HG03571 (cell line): ENCODE results near the gene TNFRSF11A.

Experiments
- ATAC-seq: cut with Tn5 transposase; IDR thresholded peaks from one replicate; pipeline ENCODE4 v1.9.1; 2021; ENCODE audit not compliant: unreplicated experiment

The TNFRSF11A gene

DNA sequence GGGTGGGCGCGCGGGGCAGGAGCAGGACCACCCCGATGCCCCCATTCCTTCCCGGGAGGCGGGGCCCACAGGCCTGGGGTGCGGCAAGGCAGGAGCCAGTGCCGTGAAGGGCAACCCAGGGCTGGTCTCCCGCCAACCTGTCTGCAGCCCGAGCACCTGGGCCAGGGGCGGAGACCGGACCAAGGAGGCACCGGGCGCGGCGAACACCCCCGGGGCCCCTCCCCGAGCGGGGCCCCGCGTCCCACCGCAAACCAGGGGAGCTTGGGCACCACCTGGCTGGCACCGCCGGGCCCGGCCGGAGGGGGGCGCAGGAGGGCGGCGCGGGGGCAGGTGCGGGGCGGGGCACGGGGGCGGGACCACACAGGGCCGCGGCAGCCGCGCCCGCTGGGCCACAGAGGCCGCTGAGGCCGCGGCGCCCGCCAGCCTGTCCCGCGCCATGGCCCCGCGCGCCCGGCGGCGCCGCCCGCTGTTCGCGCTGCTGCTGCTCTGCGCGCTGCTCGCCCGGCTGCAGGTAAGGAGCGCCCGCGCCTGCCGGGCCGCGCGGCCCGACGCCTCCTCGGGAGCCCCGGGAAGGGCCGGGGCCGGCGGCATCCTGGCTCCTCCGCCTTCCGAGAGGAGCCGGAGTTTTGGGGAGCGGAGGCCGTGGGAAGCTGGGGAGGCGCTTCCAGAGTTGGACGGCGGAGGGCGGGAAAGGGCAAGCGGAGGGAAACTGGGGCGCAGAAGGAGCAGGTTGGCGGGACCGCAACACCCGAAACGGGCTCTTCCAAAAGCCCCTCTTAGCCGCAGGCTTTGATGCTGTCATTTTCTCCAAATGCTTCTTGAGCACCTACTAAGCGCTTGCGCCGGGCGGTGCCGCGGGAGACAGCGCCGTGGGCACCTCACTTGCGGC, at the start of gene TNFRSF11A:
TSS of gene TNFRSF11A (plus strand) at position 394 of the 889 bp plus-strand sequence. CDS start at position 437, 43 bp downstream.
- ATAC-seq = no peak

DNA sequence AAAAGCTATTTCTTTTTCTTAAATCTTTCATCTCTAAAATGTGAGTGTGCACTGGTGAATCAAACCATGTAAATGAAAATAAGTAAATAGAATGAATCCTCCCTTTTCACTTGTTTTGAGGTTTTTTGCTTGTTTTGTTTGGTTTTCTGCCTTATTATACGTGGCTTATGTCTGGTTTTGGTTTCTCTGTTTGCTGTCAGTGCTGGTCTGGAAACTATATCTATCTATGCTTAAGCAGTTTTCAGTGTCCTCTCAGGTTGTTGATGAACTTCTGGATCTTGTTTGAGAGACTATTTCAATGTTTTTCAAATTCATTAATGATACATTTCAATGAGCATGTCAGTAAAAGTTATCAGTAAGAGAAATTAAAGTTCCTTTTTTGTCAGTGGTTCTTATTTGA, 48.1 kb upstream of the TNFRSF11A start:
- no peak for ATAC-seq

DNA sequence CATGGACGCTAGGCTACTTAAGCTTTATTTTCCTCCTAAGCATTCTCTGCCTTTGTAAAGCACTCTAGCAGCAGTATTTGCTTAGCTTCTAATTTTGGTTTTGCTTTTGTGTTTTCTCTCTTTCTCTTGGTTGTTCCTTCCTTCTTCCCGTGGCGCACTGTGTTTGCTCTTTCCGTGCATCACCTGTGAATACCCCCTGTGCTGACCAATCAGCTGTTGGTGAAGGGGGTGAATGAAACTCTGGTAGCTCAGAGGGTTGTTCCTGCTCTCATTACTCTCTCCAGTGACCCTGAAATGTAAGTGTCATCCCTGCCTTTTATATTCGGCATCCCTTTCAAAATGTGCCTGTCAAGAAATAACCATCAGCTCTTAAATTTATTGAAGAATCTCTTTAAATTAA, 45.5 kb upstream of the TNFRSF11A start:
- ATAC-seq = no peak

DNA sequence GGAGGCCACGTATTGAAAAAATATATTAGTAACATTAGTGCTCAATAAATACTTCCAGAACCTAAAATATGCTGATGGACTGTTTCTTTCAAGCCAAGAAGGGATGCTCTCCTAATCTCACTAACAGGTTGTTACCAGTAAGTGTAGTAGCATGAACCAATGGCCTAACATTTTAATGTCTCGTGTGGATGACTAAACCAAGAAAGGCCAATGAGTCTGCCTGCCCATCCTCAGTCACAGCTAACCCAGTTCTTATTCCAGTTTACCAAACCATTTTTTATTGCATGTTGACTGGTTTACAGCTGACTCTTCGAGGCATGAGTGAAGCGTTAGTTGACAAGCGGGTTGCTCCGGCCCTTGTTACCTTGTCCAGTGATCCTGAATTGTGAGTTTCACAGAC, 45.1 kb upstream of the TNFRSF11A start:
- ATAC-seq = no peak

DNA sequence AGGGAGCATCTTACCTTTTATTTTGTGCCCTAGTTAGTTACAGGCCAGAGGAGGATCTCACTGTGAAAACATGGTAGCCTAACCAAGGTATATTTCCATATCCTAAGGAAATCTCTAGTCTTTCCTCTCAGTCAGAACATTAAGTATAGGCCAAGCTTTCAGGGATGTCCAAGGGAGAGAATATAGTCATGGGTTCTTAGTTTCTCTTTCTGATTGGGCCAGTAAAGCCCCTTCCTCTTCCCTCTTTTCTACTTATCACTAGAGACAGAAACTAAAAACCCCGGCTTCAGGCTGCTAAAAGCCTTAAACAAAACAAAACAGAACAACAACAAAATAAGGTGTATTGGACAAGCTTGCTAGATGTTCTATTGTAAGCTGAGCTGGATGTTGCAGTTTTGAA, 44.3 kb upstream of the TNFRSF11A start:
- no peak for ATAC-seq

DNA sequence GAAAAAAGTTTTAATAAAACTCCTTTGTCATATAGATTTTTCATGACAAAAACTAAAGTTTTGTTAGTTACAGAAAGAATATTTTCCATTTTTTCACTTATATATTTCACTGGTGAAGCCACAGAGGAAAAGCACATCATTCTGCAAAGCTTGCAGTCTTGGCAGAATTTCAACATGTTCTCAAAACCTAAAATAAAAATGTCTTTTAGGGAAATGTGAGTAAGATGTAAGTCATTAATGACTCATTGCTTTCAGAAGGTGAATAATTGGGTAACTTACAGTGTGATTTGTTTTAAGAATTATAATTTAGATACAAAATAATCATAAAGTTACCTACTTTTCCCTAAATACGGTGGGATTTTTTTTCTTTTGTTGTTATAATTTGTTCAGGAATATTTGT, 43.4 kb upstream of the TNFRSF11A start:
- no peak for ATAC-seq

DNA sequence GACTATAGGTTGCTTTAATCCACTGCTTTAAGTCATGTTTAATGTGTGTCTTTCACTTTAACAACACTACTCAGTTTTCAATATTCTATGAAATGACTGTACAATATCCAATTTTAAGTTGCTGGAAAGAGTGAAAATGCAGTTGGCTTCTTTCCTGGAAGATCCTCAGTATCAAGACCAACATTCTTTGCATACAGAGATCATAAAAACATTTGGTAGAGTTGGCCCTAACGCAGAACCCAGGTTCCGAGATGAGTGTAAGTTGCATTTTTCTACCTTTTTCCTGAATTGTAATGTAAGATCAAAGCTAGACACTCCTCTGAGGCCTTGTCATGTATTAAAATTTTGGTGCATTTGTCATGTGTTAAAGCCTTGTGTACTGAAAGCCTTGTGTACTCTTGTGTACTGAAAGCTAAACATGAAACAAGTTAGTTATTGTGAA, 42.9 kb upstream of the TNFRSF11A start:
- ATAC-seq = no peak

DNA sequence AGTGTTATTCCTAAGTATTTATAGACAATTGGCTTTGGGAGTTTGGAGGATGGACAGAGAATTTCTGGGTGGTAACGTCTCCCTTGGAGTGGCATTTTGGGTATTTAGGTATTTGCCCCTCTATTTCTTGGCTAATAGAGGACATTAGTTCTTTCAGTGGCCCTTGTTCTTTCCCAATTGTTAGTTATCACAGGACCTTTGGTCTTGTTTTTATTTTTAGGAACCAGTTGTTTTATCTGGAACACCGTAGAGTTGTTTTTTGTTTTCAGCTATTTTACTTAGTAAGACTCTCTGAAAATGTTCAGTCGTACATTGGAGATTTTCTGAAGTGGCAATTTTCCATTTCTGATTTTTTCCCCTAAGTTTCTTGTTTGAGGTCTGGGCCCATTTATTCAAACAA, 40.5 kb upstream of the TNFRSF11A start:
- no peak for ATAC-seq

DNA sequence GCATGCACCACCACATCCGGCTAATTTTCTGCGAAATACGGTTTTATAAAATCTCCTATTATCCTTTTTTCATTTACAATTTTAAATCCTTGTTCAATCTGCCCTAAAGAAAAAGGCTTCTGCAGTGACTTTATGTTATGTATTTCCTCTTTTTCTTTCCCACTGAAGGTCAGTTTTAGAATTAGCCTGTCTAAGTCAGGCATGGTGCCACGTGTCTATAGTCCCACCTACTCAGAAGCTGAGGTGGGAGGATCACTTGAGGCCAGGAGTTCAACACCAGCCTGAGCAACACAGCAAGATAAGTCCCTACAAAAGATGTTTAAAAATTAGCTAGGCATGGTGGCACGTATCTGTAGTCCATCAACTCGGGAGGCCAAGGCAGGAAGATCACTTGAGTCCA, 39.8 kb upstream of the TNFRSF11A start:
- no peak for ATAC-seq

DNA sequence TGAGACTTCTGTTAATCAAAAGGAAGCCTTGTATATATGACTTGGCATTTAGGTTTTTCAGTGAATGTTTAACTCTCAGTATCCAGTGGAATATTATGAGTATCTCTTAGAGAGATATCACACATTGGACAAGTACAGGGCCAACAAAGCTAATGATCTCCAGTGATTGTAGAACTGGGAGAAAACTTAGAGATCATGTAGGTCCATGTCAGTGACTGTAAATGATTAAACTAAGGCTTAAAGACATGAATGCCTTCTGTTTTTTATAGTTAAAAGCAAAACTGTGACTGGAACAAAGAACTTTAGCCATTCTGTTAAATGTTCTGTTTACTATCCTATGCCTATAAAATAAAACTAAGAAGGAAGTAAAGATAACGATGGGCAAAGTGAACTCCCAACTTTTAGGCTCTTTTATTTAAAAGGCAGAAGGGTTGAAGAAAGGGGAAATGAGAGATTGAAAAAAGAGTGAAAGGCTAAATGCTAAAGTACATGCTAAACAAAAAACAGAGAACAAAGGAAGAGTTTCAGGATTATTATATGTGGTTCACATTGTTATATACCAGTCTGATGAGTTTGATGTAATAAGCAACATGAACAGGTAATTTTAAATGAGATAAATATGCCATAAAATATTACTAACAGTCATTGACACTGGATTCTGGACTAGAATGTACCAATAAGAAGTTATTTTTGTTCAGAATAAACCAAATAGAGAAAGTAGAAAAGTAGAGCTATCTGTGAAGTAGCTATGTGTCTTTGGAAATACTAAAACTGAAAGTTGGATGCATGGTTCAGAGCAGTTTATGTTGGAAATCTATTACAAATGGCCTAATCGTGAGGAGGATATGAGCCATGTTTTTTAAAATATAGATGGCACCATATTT, 37.1 kb upstream of the TNFRSF11A start:
- peak; percentile 52 for ATAC-seq

DNA sequence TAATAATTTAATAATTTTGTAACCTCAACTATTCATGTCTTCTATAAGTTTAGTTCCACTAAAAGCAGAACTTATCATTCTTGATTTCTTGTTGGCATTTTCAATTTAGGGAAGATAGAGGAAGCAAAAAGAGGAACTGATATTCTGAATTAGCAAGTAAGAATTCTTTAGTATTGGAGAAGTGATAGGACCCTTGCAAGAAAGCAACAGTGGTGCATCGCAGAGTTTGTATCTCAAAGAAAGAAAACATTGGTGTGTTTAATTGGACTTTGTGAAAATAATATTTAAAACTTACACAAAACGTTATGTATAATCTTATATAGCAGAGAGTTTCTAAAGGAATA, 36.5 kb upstream of the TNFRSF11A start:
- peak; percentile 66 for ATAC-seq

DNA sequence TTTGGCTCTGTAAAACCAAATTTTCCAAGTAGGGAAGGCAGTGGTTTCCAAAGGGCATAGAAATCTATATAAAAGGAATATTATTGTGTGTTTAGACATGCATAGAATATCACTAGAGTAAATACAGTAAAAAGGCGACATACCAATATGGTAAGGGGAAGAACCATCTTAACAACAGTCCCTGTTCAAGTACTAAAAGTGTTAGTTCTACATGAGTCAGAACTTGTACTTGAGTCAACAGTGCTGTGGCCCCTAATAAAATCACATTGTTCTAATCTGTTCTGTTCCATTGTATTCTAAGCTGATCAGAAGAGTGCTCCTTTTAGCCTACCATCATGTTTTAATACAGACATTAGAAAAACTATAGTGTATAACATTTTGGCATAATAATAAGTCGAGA, 36.1 kb upstream of the TNFRSF11A start:
- peak; percentile 41 for ATAC-seq

DNA sequence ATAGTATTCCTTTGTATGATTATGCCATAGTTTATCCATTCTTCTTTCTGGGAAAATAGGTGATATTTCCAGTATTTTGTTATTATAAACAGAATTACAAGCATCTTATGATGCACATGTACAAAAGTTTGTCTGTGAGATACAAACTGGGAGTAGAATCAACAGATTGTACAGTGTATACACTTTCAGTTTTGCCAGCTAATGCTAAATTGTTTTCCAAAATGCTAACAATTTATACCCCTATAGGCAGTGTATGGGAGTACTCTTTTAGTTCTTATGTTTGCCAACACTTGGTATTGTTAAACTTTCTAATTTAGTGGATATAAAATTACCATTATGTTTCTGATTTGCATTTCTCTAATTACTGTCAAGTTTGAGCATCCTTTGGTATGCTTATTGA, 31.0 kb upstream of the TNFRSF11A start:
- ATAC-seq = no peak

DNA sequence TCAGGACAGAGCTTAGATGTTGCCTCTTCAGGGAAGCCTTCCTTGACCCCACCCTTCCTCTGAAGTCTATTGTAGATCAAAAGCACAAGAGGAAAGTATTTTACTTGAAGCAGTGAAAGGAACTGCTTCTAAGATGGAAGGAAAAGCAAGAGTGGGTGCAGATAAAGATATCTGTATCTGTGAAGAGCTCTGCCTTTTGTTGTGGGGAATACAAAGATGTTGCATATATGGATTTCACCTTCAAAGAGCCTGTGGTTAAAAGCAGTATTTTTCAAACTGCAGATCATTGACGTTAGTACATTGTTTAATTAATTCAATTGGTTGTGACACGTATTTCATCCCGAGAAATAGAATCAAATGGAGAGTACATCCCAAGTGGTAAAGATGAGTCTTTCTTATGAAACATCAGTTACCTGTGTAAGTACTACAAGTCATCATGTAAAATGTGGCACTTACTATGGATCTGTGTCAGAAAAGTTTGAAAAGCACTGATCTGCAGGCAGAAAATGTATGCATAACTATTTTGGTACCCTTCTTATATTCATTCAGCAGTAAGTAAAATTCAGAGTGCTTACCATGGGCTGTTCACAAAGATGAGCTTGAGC, 24.6 kb upstream of the TNFRSF11A start:
- ATAC-seq = no peak

DNA sequence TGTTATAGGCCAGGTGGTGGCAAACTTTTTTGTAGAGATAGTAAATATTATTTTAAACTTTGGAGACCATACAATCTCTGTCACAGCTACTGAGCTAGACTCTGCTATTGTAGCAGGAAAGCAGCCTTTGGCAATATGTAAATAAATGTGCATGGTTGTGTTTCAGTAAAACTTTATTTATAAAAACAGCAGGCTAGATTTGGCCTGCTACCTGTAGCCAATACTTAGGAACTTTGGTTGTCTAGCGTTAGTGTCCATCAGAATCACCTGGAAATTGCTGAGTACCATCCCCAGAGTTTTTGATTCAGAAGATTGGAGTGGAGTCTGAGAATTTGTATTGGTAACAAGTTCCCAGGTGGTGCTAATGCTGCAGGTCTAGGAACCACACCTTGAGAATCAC, 23.8 kb upstream of the TNFRSF11A start:
- ATAC-seq = no peak

DNA sequence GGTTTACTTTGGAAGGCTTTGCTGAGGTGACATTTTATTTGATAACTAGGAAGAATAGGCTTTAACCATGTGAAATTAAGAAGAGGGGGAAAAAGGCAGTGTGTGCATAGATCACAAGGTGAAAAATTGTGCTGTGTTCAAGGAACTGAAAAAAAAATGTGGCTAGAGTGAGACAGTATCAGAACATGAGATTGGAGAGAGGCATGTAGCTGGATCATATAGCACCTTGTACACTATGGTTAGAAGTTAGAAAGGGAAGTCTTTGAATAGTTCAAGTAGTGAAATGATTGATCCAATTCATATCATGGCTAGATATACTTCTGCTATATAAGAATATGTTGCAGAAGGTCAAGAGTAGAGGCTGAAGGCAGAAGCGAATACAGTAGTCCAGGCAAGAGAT, 12.3 kb upstream of the TNFRSF11A start:
- ATAC-seq = no peak

DNA sequence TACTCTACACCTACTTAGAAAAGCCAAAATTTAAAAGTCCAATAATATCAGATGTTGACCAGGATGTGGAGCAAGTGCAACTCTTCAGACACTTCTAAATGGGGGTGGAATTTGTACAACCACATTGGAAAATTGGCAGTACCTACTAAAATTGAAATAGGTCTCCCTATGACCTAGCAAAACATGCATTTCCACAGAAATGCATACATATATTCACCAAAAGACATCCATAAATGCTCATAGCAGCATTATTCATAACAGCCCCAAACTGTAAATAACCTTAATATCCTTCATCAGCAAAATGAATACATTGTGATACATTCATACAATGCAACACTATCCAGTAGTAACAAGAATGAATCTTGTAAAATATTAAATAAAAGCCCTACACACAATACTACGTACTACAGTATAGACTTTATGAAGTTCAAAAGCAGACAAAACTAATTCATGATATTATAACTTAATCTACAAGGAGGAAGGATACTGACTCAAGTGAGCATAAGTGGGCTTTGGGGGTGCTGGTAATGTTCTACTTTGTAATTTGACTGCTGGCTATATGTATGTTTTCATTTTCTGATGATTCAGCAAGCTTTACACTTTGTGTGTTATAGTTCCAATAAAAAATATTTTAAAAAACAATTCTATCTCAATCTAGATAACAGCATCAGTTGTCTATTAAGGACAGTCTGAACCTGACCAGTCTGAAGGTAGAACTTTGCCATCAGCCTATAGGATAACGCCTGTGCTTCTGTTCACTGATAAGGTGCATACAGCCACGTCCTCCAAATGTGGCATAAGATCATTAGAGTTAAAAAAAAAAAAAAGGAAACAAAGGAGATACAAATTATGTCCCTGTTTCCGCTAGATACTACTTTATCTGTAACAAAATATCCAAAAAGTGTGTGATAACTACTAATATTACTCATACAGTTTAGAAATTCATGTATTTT, 6.6 kb upstream of the TNFRSF11A start:
- no peak for ATAC-seq

DNA sequence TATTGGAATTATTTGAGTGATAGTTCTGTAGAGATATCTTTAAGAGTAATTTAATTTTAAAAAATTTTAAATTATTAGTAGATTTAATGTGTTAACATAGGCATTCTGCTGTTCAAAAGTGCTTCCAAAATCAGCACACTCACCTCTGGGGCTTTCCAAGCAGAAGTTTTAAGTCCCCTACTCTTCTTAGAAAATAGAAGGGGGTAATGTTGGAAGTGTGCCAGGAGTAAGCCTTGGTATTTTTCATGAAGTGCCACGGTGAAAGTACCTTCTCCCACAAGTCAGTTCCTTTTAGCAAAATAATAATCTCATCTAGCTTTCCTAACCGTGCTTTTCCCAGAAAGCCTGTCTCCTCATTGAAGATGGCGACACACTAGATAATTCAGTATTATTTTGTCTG, 3.9 kb upstream of the TNFRSF11A start:
- no peak for ATAC-seq

DNA sequence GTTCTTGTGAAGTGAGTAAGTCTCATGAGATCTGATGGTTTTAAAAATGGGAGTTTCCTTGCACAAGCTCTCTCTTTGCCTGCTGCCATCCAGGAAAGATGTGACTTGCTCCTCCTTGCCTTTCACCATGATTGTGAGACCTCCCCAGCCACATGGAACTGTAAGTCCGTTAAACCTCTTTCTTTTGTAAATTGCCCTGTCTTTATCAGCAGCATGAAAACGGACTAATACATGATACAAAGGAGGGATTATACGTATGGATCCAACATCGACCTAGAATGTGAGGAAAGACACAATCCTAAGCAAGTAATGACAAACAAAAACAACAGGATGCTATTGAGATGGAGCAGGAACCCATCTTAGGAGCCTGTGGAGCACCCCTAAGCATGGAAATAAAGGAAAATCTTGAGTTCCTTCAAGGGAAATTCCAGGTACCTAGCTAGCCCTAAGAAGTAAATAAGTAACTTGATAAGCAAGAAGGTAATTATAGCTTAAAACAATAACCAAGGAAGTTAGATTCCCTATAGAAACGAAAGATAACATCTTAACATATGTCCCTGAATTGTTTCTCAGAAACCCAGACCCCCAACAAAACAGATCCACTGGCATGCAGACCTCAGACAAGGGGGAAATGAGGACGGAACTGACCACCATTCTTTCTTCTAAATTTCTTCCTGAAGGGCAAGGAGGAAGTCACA, 1.5 kb upstream of the TNFRSF11A start:
- ATAC-seq = no peak
